ENCODE data around the gene OR12D1.
"Not testable (repeated sequence)": the region's sequence is repeated elsewhere in the genome, so short reads cannot be mapped to it uniquely, and the experiment has no call there.

The OR12D1 gene

DNA sequence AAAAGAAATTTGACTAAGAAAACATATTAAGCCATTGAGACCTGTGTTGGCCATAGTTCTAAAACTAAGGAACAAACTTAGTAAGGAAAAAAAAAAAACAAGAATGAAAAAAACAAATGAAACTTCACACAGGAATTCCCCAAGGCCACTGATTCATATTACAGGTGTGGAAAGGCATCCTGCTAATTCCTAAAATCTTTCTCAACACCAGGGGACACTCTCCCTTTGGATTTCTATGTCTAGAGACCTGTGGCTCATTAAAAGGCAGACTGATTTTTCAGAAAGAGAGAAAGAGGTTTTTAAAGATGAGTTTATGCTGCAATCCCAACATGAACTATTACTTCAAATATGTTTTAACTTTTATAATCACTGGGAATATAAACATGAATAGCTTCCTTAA is at the start of gene OR12D1:
TSS of gene OR12D1 (plus strand) at position 341 of the 400 bp plus-strand sequence.
- no peak for DNase-seq

DNA sequence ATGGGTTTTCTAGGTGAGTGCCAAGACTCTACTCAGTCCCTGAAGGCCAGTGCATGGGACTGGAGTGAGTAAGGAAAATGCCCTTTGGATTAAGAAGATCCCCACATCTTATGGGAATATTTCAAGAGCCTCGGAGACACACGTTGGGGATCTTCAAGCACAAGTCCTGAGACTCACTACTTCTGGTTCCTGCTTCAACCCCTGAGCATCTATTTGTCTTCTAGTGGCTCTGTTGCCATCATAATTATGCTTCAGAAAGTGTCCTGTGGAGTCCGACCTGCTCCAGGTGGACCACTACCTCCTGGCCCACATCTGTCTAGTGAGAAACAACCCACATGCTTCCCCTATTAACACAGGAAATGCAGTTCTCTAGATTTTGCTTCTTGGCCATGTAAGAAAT is 46.0 kb upstream of the OR12D1 start, which contains the start of gene OR5V1:
TSS of gene OR5V1 (minus strand) at position 101 of the 400 bp plus-strand sequence. CDS start 12,670 bp downstream, outside the sequence.
- DNase-seq: no peak

DNA sequence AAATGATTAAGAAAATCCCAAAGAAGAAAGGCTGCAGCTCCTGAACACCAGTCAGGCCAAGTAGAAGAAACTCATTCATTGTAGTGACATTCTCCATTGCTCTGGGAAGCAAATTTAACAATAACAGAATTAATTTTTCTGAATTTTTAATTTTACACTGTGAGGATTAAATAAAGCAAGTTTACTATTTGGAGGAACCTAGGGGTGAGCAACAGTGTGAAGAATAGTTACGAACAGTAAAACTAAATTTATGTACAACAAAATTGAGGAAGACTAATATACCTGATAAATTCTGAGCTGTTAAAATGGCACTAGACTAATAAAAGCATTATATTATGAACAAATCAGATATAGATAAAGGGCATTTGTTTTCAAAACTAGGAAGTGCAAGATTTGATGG is 39.5 kb upstream of the OR12D1 start, which contains the start of gene OR12D3:
TSS of gene OR12D3 (minus strand) at position 101 of the 400 bp plus-strand sequence. CDS start at position 97, 4 bp downstream.
- no peak for DNase-seq

DNA sequence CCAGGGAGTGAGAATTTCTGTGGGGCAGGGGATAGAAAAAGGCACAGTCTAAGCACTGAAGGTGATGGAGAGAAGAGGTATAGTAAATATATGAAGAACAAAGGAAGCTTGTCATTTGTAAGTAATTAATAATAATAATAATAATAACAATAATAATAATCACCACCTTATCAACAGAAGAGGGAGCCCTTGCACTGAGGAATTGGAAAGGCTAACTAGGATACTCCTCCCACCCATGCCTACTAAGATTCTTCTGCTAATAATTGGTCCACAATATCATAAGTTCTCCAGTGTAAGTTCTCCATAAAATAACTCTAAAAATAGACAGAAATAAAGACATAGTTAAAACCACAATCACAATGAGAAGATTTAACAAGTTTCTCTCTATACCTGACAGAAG is 38.7 kb upstream of the OR12D1 start:
- DNase-seq: no peak

DNA sequence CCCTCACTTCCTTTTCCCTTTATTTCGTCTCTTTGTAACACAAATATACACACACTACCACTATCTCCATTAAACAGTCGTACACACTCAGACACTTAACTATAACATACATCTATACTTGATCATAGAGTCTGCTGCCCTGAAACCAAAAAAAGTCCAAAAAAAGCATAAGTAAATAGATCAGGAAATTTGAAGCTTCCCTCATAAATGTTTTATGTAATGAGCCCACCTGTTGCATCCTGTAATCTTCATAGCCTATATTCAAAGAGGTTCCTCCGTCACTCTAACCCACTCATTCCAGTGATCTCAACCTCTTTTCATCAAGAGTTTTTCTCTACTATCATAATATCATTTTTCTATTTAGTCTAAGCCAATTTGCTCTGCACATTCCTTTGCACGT is 26.2 kb upstream of the OR12D1 start:
- no peak for DNase-seq

DNA sequence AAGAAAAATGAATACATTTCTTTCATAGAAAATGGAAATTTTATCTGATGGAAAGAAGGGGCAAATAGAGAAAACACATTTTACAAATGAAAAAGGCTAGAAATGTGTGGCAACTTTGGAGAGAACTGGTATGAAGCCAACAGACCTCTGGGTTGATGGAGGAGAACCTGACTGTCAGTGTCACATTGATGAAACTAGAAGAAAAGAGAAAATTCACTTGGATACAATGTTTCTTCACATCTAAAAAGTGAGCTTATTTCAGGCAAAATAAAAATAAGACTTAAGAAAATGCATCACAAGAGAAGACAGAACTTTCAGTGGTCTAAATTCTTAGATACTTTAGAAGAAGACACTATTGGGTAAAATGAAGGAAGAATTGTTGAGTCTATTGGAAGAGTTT is 19.4 kb upstream of the OR12D1 start, which contains the start of gene OR12D2:
TSS of gene OR12D2 (plus strand) at position 301 of the 400 bp plus-strand sequence. CDS start 1,069 bp downstream, outside the sequence.
- no peak for DNase-seq

DNA sequence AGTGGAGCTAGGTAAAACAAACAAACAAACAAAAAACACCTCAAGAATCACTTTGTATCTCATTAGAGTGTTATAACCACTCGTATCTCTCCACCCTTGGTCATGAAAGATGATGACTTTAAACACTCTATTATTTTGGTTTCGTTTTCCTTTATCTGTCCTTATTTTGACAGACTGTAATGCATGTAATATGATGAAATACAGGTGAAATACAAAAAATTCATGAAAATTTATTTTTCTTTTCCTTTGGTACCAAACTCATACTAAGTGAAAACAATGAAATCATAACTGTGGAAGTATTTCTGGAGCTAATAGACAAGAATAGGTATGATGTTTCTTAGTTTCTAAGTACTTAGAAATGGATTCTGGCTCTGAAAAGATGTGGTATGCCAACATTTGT is 15.2 kb upstream of the OR12D1 start:
- DNase-seq: no peak

DNA sequence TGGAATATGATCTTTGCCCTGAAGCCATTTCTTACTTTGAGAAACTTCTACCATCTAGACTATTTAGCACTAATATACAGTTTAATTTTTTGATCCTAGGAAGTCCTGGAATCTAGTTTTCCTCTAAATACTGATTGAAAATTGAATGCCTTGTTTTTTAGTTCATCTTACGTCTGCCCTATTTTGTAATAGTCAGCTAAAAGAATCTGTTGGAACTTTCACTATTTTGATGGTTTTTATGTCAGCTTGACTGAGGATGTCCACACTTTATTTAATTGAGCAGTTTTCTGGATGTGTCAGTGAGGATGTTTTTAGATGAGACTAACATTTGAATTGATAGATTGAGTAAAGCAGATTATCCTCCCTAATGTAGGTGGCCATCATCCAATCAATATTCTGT is 10.9 kb upstream of the OR12D1 start:
- no peak for DNase-seq

DNA sequence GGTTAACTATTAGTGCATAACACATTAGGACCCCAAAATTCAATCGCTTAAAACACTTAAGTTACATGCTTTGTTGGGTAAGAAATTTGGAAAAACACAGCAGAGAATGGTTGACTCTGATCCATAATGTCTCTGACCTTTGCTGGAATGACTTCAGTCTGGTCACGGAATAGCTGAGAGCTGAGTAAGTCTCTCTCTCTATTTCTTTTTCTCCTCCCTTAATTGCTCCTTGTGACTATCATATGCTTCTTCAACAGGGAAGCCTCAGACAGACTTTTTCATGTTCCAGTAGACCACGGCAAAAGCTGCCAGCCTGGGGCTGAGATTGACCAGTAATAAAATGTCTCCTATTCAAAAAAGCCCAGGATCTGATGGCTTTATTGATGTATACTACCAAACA is 4.8 kb downstream of the OR12D1 start:
- DNase-seq: no peak

DNA sequence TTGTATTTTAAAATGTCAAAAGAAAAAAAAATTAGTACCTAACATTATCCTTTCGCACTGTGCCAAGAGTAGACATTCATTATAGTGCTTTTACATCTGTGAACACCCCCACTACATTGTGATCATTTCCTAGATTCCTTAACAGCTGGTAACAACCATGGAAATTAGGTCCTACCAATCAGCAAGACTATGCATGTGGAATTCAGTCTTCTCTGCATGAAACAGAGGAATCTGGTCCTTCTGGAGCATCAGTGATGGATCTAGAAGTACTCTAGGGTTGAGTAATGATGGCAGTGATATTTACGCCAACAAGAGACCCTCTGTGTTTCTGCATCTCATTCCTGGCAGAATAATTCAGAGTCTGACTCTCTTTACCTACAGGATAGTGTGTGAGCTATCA is 9.4 kb downstream of the OR12D1 start:
- DNase-seq: no peak

DNA sequence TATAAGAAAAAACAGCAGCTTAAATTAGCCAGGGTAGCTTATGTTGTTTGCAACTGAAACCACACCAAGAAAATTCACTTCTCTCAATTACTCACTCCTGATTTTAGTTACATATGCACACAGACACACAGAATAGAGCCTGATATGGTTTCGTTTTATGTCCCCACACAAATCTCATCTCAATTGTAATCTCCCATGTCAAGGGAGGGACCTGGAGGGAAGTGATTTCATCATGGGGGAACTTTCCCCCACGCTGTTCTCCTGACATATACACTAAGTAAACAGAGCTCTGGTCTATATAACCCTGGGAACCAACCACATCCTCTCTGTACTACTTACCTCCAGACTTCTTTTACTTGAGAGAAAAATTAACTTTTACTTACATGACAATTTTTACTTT is 9.8 kb downstream of the OR12D1 start:
- no peak for DNase-seq

DNA sequence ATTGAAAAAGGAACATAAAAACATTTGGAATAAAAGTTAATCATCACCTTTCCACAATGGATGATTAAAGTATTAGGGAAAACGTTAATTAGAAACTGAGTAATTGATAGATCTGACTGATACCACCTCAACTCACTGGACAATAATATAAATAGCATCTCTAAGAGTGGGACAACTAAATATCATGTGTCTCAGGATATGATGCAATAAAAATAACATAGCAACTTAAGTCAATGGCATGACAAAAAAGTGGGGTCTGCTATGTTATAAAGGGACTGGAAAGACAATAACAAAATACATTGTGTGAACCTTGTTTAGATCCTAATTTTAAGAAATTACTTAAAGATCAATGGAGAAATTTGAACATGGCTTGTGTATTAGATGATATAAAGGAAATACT is 10.3 kb downstream of the OR12D1 start:
- DNase-seq: no peak

DNA sequence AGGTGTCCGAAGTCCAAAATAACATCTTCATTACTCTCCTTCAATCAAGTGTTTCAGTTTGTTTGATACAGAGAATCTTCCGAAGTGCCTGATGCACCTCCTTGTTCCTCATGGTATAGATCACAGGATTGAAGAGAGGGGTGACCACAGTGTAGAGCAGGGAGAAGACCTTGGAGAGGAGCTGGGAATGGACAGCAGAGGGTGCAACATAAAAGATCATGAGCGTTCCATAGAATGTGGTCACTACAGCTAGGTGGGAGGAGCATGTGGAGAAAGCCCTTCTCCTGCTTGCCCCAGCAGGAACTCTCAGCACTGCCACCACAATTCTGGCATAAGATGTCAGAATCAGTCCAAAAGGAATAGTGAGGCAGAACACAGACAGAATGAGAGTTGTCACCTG is 11.9 kb downstream of the OR12D1 start:
- no peak for DNase-seq

DNA sequence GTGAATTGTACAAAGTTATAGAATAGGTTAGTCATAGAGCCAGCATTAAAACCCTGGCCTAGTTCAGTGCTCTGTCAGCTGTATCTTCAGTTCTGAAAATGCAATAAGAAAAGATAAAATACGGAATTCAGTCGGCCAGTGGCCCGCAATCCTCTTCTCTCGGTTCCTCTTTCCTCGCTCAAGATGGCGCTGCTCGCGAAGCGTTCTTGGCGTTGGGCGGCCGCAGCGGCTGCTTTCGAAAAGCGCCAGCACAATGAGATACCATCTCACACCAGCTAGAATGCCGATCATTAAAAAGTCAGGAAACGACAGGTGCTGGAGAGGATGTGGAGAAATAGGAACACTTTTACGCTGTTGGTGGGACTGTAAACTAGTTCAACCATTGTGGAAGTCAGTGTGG is 22.0 kb downstream of the OR12D1 start:
- DNase-seq: not testable (repeated sequence)

DNA sequence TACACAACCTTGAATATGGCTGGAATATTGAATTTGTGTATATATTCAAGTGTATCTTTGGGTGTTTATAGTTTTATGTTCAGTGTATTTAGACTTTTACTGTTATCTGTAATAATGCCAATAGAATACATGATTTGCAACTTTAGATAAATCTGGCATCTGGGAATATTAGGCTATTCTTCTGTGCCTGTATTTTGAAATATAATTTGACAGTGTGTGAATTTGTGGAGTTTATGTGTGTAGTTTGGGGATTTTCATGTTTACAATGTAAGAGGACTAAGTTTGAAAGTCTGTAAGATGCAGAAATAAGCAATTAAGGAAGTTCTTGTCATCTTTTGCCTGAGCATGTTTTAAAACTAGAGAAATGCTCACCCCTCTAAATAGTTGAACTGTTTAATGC is 24.3 kb downstream of the OR12D1 start, which contains the start of gene OR10C1:
TSS of gene OR10C1 (plus strand) at position 301 of the 400 bp plus-strand sequence. CDS start 710 bp downstream, outside the sequence.
- no peak for DNase-seq

DNA sequence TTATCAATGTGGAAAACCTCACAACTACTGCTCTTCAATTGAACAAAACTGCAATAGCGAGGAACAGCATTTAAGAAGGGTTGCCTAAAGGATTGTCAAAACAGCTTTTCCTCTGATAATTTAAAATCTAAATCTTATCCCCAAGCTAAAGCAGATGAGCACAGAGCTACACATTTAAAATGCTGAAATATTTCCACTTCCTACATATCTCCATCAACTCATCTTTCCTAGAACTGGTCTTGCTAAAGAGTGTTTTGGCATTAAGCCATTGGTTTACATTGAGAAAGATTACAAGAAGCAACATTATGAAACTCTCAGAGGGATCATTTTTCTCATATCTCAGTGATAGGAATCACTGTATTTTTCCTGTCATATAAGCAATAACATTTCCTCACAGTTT is 28.0 kb downstream of the OR12D1 start:
- no peak for DNase-seq

DNA sequence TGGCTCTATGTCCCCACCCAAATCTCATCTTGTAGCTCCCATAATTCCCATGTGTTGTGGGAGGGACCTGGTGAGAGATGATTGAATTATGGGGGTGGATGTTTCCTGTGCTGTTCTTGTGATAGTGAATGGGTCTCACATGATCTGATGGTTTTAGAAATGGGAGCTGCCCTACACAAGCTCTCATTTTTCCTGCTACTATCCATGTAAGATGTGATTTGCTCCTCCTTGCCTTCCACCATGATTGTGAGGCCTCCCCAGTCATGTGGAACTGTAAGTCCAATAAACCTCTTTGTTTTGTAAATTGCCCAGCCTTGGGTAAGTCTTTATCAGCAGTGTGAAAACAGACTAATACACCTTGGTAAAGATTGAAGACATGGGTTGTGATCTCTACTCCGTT is 29.3 kb downstream of the OR12D1 start:
- not testable (repeated sequence) for DNase-seq

DNA sequence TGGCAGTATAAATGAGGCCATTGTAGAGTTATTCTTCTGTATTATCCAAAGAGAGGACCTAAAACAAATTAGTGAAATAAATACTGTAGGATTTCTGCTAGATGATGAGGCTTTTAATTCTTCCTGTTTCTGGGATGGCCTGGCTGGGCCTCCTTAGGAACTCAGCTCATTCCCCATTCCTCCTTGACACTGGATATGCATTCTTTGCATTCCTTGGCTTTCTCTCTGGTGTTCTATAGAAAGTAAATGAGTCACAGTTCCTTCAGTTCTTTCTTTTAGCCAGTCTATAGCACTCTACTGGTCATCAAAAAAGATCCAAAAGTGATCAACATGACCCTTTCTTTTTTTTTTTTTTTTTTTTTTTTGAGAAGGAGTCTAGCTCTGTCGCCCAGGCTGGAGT is 32.9 kb downstream of the OR12D1 start:
- DNase-seq: no peak

DNA sequence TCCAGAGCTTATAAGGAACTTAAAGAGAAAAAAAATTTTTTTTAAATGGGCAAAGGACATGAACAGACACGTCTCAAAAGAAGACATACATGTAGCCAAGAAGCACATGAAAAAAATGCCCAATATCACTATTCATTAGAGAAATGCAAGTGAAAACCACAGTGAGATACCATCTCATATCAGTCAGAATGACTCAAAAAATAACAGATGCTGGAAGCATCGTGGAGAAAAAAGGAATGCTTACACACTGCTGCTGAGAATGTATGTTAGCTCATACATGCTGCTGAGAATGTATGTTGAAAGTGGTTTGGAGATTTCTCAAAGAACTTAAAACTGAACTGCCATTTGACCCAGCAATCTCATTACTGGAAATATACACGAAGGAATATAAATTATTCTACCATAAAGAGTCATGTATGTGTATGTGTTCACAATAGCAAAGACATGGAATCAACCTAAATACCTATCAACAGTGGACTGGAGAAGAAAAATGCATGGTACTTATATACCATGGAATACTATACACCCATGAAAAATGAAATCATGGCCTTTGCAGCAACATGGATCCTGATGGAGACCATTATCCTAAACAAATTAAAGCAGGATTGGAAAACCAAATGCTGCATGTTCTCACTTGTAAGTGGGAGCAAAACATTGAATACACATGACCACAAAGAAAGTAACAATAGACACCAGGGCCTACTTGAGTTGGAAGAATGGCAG is 36.9 kb downstream of the OR12D1 start:
- DNase-seq: no peak

DNA sequence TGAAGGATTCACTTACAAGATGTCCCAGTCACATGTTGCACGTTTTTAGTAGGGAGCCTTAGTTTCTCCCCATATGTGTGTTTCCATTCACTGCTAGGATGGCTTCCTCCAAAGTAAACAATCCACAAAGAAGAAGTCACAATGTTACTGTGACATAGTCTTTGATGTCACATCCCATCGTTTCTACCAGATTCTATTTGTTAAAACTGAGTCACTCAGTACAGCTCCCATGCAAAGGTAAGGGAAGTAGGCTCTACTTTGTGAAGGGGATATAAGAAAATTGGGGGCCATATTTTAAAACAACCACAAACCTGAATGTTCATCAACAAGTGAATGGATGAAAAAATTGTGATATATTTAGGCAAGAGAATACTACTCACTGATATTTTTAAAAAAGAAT is 42.2 kb downstream of the OR12D1 start, which contains the start of the genes OR11A1 and OR2H1:
TSS of gene OR11A1 (minus strand) at position 101 of the 400 bp plus-strand sequence. CDS start 29,430 bp downstream, outside the sequence.
TSS of gene OR2H1 (plus strand) at position 185 of the 400 bp plus-strand sequence. CDS start 4,615 bp downstream, outside the sequence.
- no peak for DNase-seq

DNA sequence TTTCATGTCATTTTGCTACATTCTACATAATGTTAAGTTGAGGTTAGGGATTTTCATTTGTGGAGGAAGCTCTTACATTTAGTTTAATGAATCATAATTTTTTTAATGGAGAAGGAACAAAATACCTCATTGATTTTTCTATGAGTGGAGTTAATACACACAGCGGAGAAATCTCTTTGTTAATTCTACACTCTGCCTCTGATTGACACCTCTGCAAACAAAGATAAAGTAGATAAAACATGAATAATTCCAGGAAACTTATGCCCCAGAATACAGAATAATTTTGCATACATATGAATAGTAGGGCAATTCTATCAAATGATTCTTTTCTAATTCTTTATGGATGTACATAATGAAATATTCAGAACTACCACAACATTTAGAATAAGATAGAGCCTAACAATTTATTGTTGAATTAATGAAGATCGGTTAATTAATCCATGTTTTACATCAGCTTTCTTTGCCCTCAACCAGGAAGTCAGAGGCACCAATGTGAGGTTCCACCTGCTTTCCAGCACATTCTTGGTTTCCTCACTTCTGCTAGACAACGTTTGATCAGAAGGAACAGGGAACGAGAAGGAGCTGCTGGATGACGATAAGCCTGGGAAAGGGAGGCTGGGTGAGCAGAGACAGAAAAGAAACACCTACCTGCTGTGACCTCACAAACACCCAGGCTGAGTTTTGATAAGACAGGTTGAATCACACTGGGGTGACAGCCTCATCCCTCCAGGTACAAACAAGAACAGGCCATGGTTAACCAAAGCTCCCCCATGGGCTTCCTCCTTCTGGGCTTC is 46.5 kb downstream of the OR12D1 start:
- DNase-seq: no peak

DNA sequence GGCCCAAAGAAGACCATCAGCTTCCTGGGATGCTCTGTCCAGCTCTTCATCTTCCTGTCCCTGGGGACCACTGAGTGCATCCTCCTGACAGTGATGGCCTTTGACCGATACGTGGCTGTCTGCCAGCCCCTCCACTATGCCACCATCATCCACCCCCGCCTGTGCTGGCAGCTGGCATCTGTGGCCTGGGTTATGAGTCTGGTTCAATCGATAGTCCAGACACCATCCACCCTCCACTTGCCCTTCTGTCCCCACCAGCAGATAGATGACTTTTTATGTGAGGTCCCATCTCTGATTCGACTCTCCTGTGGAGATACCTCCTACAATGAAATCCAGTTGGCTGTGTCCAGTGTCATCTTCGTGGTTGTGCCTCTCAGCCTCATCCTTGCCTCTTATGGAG is 47.3 kb downstream of the OR12D1 start:
- DNase-seq: no peak

DNA sequence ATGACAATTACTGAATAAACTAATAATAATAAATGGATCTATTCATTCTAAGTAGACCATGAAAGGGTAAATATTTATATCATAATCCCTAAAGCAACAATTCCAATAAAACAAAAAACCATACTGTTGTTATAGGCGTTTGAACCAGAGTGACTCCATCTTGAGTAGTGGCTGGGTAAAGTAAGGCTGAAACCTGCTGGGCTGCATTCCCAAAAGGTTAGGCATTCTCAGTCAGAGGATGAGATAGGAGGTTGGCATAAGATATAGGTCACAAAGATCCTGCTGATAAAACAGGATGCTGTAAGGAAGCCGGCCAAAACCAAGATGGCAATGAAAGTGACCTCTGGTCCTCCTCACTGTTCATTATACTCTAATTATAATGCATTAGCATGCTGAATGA is 50.6 kb downstream of the OR12D1 start:
- DNase-seq: no peak

DNA sequence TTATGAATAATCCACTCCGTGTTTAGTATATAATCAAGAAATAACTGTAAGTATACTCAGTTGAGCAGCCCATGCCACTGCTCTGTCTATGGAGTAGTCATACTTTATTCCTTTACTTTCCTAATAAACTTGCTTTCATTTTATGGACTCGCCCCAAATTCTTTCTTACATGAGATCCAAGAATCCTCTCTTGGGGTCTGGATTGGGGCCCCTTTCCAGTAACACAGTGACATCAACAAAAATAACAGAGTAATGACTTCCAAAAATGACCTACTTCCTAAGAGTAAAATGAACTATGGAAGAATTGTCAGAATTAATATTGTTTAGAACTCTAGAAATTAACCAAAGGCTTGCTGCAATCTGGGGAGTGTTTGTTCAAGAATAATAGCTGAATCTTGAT is 51.1 kb downstream of the OR12D1 start:
- DNase-seq: no peak
